ENCODE data around the gene OSTM1. TPM values are rescaled to one million over a fixed set of nuclear protein-coding genes. Genes with fewer than 3 reads are reported as not detected.
A peak's percentile ranks its signal among the peaks of the same experiment; 100 is the strongest.

Gene OSTM1
- 44.1 and 165 TPM in 2 replicates for total RNA-seq (ENCODE audit: low replicate concordance)

GRCh38 chr6:108074359-108075144 lies at the start of gene OSTM1:
TSS of gene OSTM1 (minus strand) at chr6:108074741. CDS start at chr6:108074651, 90 bp downstream.
- DNase-seq (ENCODE audit: low read depth), result peak; percentile 79
- no peak for TF ChIP-seq CTCF (IDR thresholded peaks at IDR 0.05; ENCODE audit: insufficient read depth, low read length)
- H3K4me3 ChIP-seq (ENCODE audit: low read depth, low read length), result peak within 1 kb of the TSS; percentile 99

- no peak for TF ChIP-seq CTCF (IDR thresholded peaks at IDR 0.05; ENCODE audit: insufficient read depth, low read length)
- no peak for DNase-seq (ENCODE audit: low read depth)
- H3K4me3 ChIP-seq (ENCODE audit: low read depth, low read length), result no peak overlapping the region
Measured at GRCh38 chr6:108123946-108124345, 49.4 kb upstream of the OSTM1 start.

GRCh38 chr6:108123481-108123929 lies 49.0 kb upstream of the OSTM1 start:
- no peak for TF ChIP-seq CTCF (IDR thresholded peaks at IDR 0.05; ENCODE audit: insufficient read depth, low read length)
- no peak overlapping the region for H3K4me3 ChIP-seq (ENCODE audit: low read depth, low read length)
- DNase-seq (ENCODE audit: low read depth), result no peak

- H3K4me3 ChIP-seq (ENCODE audit: low read depth, low read length), result no peak overlapping the region
- TF ChIP-seq CTCF (IDR thresholded peaks at IDR 0.05; ENCODE audit: insufficient read depth, low read length), result no peak
- no peak for DNase-seq (ENCODE audit: low read depth)
Measured at GRCh38 chr6:108121612-108122011, 47.1 kb upstream of the OSTM1 start.

- DNase-seq (ENCODE audit: low read depth), result no peak
- no peak overlapping the region for H3K4me3 ChIP-seq (ENCODE audit: low read depth, low read length)
- no peak for TF ChIP-seq CTCF (IDR thresholded peaks at IDR 0.05; ENCODE audit: insufficient read depth, low read length)
Measured at GRCh38 chr6:108120311-108120710, 45.8 kb upstream of the OSTM1 start.

- no peak for TF ChIP-seq CTCF (IDR thresholded peaks at IDR 0.05; ENCODE audit: insufficient read depth, low read length)
- no peak for DNase-seq (ENCODE audit: low read depth)
- no peak overlapping the region for H3K4me3 ChIP-seq (ENCODE audit: low read depth, low read length)
Measured at GRCh38 chr6:108119769-108120141, 45.2 kb upstream of the OSTM1 start.

Measured in fibroblast of the aortic adventitia (primary cell).